Midbrain (tissue), 1 donor: ENCODE results near the gene GRAMD1B.

Experiments
- DNase-seq: peaks from one replicate; lab custom pipeline; 2025; lab: John Stamatoyannopoulos, UW

The GRAMD1B gene

GRCh38 chr11:123588117-123588863, 158.2 kb downstream of the GRAMD1B start:
- DNase-seq = no peak

- no peak for DNase-seq
Observed at GRCh38 chr11:123588864-123589262, 158.8 kb downstream of the GRAMD1B start.

GRCh38 chr11:123590296-123590912, 160.3 kb downstream of the GRAMD1B start:
- DNase-seq = no peak

GRCh38 chr11:123593570-123593969, 163.5 kb downstream of the GRAMD1B start:
- DNase-seq = no peak

GRCh38 chr11:123594188-123594901, 164.3 kb downstream of the GRAMD1B start:
- DNase-seq = no peak

GRCh38 chr11:123594921-123595320, 164.9 kb downstream of the GRAMD1B start:
- DNase-seq = no peak

- no peak for DNase-seq
Observed at GRCh38 chr11:123597859-123598258, 167.8 kb downstream of the GRAMD1B start.

GRCh38 chr11:123601136-123601535, 171.1 kb downstream of the GRAMD1B start:
- no peak for DNase-seq

- DNase-seq = no peak
Observed at GRCh38 chr11:123601743-123602142, 171.7 kb downstream of the GRAMD1B start.

GRCh38 chr11:123603666-123604065, 173.6 kb downstream of the GRAMD1B start:
- no peak for DNase-seq

- no peak for DNase-seq
Observed at GRCh38 chr11:123607781-123608180, 177.7 kb downstream of the GRAMD1B start.

- DNase-seq = no peak
Observed at GRCh38 chr11:123608371-123608770, 178.3 kb downstream of the GRAMD1B start.

- no peak for DNase-seq
Observed at GRCh38 chr11:123608945-123609344, 178.9 kb downstream of the GRAMD1B start.

- no peak for DNase-seq
Observed at GRCh38 chr11:123611698-123612097, 181.6 kb downstream of the GRAMD1B start.

- DNase-seq = peak; percentile 30
Observed at GRCh38 chr11:123616505-123617198, 186.6 kb downstream of the GRAMD1B start.

- no peak for DNase-seq
Observed at GRCh38 chr11:123622576-123622975, 192.5 kb downstream of the GRAMD1B start.

- no peak for DNase-seq
Observed at GRCh38 chr11:123624974-123625373, 194.9 kb downstream of the GRAMD1B start.

- peak; percentile 16 for DNase-seq
Observed at GRCh38 chr11:123628936-123629683, 199.0 kb downstream of the GRAMD1B start.

- no peak for DNase-seq
Observed at GRCh38 chr11:123630126-123630608, 200.1 kb downstream of the GRAMD1B start.

- DNase-seq = no peak
Observed at GRCh38 chr11:123640029-123640428, 210.0 kb downstream of the GRAMD1B start.
